GM21447 (cell line): ENCODE measurements around the gene IGSF21.

Experiments
- ATAC-seq: cut with Tn5 transposase; IDR thresholded peaks from one replicate; pipeline ENCODE4 v1.9.1; 2021; ENCODE audit not compliant: unreplicated experiment

IGSF21 gene

DNA sequence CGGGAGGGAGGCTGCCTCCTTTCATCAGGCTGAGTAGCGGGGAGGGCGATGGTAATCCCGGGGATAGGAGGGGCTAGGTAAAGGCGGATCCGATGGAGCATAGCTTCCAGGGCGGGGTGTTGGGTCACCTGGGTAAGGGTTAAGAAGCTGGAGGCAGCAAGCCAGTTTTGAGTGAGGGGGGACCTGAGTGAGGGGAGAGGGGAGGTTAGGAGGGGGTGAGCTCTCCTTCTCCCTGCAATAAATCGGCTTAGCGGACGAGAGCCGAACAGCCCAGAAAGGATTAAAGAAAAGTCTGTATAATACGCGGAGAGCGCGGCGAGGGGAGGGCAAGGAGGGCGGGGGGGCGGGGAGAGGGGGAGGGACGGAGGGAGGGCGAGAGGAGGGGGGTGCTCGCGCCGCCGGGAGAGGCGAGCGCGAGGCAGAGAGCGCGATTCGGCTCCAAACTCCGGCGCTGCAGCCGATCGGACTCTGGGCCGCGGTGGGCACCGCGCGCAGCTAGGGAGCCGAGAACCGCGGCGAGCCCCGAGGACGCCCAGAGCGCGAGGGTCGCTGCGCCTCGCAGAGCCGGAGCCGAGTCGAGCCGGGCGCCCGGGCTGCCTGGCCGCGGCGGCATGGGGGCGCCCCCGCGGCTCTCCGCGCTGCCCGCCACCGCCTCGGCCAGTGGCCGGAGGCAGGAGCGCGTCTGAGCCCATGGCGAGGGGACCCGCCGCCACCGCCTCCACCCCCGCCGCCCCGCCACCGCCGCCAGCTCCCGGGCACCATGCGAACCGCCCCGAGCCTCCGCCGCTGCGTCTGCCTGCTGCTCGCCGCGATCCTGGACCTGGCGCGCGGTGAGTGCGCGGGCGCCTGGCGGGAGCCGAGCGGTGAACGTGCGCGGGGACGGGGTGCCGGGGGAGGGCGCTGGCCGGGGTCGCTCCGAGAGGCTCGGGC is at the start of gene IGSF21:
Gene IGSF21, plus strand, starts transcription at position 430 of the 930 bp plus-strand sequence. Its CDS starts 331 bp downstream, at position 761.
- ATAC-seq = no peak

DNA sequence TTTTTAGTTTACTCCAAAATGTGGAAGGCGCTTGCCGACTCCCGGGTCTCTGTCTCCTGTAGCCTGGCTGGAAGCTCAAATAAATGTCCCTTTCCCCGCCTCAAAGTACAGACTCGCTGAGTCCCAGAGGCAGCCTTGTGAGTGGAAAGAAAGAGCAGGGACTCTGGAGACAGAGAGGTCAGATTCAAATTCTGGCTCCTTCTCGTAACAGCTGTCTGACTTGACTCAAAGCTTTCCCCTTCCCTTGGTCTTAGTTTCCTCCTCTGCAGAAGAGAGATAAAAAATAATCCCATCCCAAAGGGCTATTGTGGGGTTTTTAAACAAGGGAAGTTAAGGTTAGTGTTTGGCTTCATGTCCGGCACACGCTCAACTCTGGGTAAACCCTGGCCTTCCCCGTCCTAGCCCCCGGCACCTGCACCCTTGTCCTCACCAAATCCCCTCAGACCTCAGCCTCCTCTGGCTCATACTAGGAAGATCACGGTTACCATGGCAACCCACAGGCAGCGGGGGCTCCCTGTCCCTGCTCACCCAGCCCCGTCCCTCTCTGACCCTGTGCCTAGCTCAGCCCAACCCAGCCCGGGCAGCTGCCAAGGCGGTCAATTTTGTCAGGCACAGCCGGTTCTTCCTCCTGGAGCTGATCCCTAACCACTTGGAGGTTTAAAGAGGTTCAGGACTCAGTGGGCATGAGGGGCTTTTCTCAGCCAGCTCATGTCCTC is 49.2 kb upstream of the IGSF21 start:
- ATAC-seq = no peak

DNA sequence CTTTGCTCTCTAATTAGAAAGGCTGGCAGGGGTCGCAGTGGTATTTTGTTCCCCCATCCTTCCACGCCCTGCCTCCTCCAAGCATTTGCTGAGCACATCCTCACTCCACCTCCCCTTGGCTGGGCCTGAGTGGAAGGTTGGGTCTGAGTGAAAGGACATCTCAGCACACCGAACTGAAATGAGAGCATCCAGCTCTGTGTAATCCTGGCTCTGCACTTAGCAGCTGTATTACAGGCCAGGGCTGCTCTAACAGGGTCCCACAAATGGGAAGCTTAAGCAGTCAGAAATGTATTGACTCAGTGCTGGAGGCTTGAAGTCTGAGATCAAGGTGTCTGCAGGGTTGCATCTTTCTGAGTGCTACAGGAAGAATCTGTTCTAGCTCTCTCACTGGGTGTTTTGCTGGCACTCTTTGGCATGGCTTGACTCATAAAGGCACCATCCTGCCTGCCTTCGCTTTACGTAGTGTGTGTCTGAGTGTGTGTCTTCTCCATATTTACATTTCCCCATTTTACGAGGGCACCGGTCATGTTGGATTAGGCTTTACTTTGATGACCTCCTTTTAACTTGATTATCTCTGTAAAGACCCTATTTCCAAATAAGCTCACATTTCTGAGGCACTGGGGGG is 48.5 kb upstream of the IGSF21 start:
- no peak for ATAC-seq

DNA sequence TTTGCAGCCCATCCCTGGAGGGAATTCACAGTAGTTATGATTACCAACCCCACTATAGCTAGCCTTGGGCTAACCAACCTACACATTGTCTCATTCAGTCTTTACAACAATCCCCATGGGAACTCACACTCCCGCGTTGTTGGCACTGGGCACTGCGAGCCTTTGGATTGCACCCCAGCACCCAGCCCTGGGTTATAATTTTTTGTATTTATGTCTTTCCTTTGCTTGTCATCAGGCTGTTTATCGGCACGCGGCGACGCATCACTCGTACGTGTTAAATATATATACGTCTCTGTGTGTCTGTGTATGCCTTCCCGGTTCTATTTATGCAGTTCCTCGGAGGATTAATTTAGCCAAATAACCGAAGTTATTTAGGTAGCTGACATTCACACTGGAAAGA is 47.2 kb upstream of the IGSF21 start:
- no peak for ATAC-seq

DNA sequence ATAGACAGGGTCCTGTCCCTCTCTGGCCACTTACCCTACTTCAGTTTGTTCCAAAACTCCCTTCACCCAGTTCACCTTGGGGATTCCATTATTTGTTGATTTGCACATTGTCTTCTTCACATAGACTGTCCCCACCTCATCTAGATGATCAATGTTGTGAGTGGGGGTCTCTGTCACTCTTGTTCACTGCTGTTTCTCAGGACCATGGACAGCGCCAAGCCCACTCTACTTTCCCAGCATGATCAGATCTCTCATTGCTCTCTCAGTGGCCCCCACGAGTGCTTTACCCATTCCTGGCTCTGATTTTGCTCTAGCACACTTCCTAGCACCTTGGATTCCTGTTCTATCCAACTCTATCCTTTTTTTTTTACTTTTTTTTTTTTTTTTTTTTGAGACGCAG is 45.4 kb upstream of the IGSF21 start:
- ATAC-seq = no peak

DNA sequence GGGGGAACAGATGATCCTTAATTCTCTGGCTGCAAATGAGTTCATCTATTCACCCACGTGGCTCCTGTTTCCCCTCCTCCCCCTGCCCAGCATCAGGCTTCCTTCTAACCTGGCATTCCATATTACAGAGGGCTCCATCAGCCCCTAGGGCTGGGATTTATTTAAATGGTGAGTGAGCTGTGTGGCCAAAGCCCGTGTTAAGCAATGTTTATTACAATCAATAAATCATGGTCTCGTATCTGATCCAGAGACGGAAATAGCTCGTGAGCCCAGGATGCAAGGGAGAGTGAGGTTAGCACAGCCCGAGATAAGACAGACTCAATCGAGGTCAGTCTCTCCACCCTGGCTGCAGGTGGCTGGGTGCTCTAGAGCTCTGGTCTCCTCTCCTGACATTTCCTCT is 43.1 kb upstream of the IGSF21 start:
- no peak for ATAC-seq

DNA sequence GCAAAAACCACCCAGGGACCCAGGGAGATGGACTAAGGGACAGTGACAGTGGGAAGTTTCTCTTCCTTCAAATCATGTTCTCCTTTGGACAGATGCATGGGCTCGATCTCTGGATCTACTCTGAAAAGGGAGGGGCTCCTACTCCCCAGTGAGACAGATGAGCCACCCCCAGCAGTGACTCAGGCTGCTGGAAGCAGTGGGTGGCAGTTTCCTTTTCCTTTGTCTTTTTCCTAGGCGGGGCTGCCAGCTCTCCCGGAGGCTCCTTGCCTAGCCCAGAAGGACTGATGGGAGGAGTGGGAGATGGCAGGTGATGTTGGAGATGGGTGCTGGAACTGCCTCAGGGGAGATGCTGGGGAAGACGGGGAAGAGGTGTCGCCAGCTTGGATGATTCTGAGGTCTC is 41.0 kb upstream of the IGSF21 start:
- ATAC-seq = no peak

DNA sequence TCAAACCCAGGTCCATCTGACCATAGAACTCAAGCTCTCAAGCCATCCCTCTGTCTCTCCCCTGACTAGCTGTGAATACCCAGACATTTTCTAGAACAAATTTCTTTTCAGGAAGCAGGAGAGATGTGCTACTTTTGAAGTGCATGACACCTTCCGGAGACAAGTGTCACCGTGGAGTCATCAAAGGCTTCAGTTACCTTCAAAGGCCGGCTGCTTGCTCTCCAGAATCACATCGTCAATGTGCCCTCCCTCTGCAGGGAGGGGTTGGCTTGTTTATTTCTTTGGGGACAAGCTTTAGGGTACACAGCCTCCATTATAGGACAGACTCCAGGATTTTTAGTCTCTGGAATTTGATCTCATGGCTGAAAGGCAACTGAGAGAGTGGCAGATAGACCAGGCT is 37.7 kb upstream of the IGSF21 start:
- ATAC-seq = no peak

DNA sequence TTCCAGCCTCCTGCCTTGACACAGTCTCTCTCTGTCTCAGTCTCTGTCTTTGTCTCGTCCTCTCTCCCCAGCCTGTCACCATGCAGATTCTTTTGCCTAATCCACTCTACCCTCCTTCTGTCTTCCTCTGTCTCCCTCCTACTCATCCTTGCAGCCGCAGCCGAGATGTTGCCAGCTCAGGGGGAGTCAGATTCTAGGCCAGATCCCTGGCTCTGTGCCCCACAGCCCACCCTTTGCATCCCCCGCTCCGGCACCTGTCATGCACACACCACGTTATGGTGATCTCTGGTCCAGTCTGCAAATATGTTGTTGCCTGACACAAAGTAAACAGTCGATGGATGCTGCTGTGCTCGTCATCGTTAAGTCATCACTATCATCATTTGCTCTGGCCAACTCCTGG is 35.5 kb upstream of the IGSF21 start:
- no peak for ATAC-seq

DNA sequence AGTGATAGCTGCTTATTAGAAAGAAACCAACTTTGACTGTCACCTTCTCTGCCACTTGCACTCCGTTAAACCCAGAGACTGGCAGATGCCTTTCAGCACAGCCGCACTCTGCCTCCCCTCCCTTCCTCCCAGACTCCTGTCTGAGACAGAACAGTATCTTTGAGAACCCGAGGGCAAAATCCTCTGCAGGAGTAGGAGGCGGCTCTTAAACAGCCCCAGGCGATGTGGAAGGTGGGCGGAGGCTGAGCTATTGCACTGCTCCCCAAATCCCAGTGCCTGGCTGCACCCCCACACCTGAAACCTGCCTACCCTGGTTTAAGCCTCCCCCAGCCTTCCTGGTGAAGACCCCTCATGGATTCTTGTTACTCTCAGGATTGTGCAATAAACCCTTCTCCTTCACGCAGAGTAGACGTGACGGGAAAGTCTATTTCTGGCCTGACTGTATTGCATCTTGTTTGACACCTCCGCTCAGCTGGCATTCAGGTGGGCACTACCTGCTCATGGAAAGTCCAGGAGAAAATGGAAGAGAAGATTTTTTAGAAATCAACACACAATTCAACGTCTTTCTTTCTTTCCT is 34.4 kb upstream of the IGSF21 start:
- no peak for ATAC-seq

DNA sequence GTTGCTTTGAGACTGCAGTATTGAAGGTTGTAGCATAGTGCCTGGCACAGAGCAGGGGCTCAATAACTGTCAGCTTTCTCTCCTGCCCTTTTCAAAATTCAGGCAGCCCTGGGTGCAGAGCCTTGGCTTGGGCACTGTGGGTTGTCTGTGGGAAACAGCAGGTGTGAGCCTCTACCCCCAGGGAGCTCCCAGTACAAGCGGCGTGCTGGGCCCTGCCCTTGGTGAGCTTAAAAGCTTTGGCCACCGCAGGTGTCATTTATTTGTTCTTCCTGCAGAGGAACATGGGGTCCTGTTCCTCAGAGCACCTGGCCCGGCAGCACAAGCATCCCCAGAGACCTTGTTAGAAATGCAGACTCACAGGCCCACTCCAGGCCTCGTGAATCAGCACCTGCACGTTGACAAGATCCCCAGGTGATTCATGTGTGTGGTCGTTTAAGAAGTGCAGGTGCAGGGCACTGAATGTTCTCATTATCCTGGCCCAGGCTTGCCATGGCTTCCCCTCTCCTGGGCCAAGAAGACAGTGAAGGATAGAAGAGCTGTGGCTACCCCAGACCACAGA is 29.9 kb upstream of the IGSF21 start:
- ATAC-seq = no peak

DNA sequence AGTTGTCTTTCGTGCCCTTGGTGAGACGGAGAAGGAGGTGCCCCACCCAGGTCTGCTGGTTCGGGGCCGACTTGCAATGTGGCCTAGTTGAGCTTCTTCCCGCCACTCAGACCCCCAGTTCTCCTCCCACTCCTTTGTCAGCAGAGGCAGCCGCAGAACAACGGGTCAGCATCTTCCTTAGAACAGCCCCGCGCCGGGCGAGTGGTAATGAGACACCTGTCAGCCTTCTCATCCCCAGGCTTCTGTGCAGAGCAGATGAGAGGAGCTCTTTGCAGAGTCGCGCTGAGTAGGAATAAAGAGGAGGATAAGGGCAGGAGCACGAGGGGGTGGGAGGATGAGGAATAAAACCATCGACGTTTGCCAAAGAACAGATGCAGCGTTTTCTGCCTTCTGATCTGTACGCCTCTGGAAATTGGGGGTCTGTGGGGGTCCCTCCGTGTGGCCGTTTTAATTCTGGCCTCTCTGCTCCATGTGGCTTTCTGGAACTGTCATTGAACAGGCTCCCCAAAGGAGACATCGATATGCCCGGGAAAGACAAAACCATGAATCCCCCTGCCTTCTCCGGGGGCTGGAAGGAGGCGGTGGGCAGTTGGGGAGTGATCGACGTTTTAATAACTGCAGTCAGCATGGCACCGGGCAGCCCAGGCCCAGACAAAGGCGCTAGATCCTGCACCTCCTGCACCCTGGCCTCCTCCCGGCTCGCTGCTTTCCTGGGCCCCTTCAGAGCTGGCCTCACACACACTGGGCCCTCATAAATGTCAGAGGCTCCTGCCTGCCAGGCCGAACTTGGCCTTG is 27.5 kb upstream of the IGSF21 start:
- ATAC-seq = no peak

DNA sequence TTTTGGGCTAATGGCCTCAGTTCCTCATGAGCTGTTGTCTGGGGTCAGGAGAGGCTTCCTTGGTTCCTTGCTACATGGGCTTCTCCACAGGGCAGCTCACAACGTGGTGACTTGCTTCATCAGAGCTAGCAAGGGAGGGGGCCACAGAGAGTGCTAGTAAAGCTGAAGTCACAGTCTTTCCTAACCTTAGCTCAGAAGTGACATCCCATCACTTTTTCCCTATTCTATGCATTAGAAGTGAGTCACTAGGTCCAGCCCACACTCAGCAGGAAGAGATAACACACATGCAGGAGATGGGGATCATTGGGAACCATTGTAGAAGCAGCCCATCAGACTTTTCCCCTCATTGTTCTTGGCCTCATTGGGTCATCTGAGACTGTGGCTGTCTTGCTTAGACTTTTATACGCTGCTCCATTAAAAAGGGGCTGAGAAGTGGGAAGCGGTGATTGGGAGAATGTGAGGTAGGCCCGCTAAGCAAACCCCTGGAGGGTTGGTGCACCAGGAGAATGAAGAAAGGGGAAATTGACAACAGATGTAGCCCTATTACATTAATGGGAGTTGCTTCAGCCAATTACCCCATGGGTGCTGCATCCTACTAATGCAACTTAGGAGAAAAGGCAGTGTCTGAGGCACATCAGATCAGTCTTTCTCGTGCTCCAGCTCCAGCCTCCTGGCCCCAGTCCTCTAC is 22.1 kb upstream of the IGSF21 start:
- no peak for ATAC-seq

DNA sequence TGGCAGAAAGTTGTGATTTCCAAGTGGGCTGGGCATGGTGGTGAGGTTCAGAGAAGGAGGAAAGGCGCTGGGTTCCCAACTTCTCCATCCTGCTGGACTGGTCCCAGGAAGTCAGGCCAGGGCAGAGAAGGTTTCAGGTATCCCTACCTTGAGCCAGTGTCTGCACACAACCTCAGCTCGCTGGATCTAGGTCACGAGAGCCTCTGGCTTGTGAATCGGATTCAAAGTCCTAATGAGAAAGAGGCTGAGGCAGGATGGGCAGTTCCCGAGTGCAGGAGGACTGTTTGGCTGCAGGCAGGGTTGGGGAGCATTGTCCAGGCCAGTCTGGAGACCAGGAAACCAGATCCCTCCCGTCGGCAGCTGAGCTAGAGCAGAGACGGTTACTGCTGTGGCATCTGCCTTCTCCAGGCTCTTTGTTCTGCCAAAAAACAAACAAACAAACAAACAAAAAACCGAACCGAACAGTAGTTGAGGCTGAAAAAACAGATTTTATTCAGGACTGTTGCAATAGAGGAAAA is 19.5 kb upstream of the IGSF21 start:
- no peak for ATAC-seq

DNA sequence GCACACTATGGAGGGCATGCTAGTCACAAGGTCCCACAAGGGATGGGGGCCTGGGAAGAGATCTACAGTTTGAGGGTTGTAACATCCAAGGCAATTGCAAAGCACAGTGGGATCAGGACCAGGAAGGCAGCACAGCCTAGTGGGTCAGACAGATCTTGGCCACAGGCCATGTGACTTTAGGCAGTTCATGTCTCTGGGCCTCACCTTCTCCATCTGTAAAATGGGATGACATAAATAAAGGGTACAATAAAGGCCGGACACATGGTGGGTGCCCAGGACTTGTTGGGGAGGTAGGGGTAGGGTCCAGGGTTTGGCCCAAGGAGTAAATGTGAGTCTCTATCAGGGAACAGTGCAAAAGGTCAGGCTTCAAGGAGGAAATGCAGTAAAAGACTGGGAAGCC is 18.1 kb upstream of the IGSF21 start:
- no peak for ATAC-seq

DNA sequence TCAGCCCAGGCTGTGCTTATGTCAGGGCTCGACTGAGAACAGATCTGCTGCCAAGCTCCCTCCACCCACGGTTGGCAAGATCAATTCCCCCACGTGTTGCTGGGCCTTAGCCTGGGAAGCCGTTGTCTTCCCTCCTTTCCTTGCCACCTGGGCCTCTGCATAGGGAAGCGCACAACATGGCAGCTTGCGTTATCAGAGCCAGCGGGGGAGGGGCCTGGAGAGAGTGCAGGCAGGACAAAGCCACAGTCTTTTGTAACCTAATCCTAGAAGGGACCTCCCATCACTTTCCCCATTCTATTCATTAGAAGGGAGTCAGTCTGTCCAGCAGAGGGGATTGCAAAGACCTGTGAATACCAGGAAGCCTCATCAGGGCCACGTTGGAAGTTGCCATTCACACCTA is 17.0 kb upstream of the IGSF21 start:
- ATAC-seq = no peak

DNA sequence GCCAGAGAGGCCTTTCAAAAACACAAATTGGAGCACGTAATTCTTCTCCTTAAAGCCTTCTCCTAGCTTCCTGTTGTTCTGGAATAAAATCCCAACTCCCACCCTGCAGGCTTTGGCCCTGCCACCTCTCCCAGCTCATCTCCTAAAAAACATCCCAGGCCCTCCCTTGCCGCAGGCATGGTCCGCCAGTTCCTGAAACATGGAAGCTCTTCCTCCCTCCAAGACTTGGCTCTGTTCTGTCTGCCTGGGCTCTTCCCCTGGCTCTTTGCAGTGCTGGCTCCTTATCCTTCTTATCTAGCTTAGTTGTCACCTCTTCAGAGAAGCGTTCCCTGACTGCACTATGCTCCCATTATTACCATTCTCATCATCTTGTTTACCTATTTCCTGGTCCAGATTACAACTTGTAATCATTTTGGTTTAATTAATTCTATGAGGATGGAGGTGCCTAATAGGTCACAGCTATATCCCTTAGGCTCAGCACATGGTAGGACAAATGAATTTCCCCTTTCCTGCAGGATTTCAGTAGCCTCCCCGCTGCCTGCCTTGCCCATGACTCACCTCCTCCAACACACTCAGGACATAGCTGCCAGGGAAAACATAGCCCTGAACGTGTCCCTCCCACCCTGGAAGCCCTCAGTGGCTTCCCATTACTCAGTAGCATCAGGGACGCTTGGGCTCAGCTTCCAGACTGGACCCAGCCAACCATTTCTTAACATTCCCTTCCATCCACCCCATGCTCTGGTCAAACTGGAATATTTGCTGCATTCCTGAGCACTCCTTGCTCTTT is 15.7 kb upstream of the IGSF21 start:
- no peak for ATAC-seq

DNA sequence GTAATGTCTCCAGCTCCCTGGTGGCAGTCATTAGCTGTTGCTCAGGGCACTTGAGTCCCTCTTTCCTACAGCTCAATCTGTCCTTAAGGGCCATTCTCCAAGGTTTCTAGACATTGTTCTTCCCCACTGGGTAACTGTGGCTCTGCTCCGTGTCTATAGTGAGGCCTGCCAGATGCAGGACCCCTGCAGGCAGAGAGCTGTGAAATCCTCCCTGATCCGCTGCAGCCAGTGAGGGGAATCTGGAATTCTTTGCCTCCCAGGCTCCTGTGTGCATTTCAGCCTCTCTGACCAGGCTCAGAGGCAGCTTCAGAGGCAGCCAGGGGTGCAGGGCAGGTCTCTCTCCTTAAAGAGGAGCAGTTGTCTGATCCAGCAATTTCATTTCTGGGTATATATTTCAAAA is 14.4 kb upstream of the IGSF21 start:
- ATAC-seq = no peak

DNA sequence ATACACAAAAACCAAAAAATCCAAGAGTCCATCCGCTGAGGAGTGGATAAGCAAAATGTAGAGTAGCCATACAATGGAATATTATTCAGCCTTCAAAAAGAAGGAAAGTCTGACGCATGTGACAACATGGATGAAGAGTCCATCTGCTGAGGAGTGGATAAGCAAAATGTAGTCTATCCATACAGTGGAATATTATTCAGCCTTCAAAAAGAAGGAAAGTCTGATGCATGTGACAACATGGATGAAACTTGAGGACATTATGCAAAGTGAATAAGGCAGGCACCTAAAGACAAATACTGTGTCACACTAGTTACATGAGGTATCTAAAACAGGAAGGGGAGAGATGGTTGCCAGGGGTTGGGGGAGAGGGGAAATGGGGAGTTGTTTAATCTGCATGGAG is 14.0 kb upstream of the IGSF21 start:
- ATAC-seq = no peak
